OCI-LY7 (cell line): ENCODE data around the gene CDRT15L2. TPM values are rescaled to one million over a fixed set of nuclear protein-coding genes. Genes with fewer than 3 reads are reported as not detected.
"Not testable (repeated sequence)": the region's sequence is repeated elsewhere in the genome, so short reads cannot be mapped to it uniquely, and the experiment has no call there.

Experiments used
- BruUV-seq: library from RNA; stranded (reverse); fragments of 400-500 nt; replicated peaks from 2 replicates; lab custom pipeline; 2021; lab: Mats Ljungman, UMichigan
- CTCF ChIA-PET: fragments of 300-600 bp; sonication (Branson Sonifier 250); formaldehyde crosslinking; loops from one replicate; lab custom pipeline; 2022; ENCODE audit warnings: antibody characterized with exemption; ENCODE audit not compliant: unreplicated experiment; lab: Charles Lee
- POLR2A ChIA-PET: fragments of 300-600 bp; sonication (Branson Sonifier 250); formaldehyde crosslinking; loops from one replicate; lab custom pipeline; 2022; ENCODE audit warnings: antibody characterized with exemption; lab: Charles Lee
- DNase-seq: peaks from one replicate; pipeline ENCODE4 v3.0.0-alpha.2; 2015; ENCODE audit warnings: low spot score
- H2AFZ ChIP-seq: fragments of 200-600 bp; sonication (generic), shearing (Covaris generic); 2 replicates; pipeline ENCODE4 v1.6.1; 2014; ENCODE audit warnings: mild to moderate bottlenecking, antibody characterized with exemption, low read length, moderate library complexity
- H3K27ac ChIP-seq: fragments of 200-600 bp; sonication (generic); 2 replicates; pipeline ENCODE4 v1.5.1; 2014; ENCODE audit warnings: mixed run types, low read depth, mild to moderate bottlenecking, moderate library complexity, low read length, inconsistent platforms; ENCODE audit not compliant: poor library complexity, severe bottlenecking
- H3K36me3 ChIP-seq: fragments of 200-600 bp; sonication (generic); 2 replicates; pipeline ENCODE4 v1.6.1; 2014; ENCODE audit warnings: mild to moderate bottlenecking, antibody characterized with exemption, low read length, moderate library complexity, mixed read lengths; ENCODE audit not compliant: insufficient read depth
- H3K4me1 ChIP-seq: fragments of 200-600 bp; sonication (generic); 2 replicates; pipeline ENCODE4 v1.5.1; 2014; ENCODE audit warnings: mild to moderate bottlenecking, low read length; ENCODE audit not compliant: insufficient read depth, poor library complexity, severe bottlenecking
- H3K4me2 ChIP-seq: fragments of 200-600 bp; sonication (generic); 2 replicates; pipeline ENCODE4 v1.6.1; 2014; ENCODE audit warnings: mild to moderate bottlenecking, low read length
- H3K4me3 ChIP-seq: fragments of 200-600 bp; sonication (generic); 2 replicates; pipeline ENCODE4 v1.5.1; 2014; ENCODE audit warnings: mild to moderate bottlenecking, low read depth, low read length; ENCODE audit not compliant: poor library complexity, severe bottlenecking
- H3K79me2 ChIP-seq: fragments of 200-600 bp; sonication (generic); 2 replicates; pipeline ENCODE4 v1.6.1; 2016; ENCODE audit warnings: low read depth, mild to moderate bottlenecking, low read length, moderate library complexity, mixed read lengths; ENCODE audit not compliant: insufficient read depth
- H3K9me2 ChIP-seq: fragments of 200-600 bp; sonication (generic); 2 replicates; pipeline ENCODE4 v1.6.1; 2016; ENCODE audit warnings: mild to moderate bottlenecking, low read length, mixed read lengths; ENCODE audit not compliant: insufficient read depth
- H3K9me3 ChIP-seq: fragments of 200-600 bp; sonication (generic); 2 replicates; pipeline ENCODE4 v1.6.1; 2014; ENCODE audit warnings: mild to moderate bottlenecking, mixed run types, low read length, mixed read lengths
- H4K20me1 ChIP-seq: fragments of 200-600 bp; sonication (generic); 2 replicates; pipeline ENCODE4 v1.6.1; 2014; ENCODE audit warnings: mild to moderate bottlenecking, antibody characterized with exemption, low read length, moderate library complexity, mixed read lengths; ENCODE audit not compliant: insufficient read depth
- CTCF ChIP-seq: fragments of 200-600 bp; sonication (generic); conservative IDR thresholded peaks from 2 replicates; pipeline ENCODE4 v1.5.1; 2014; ENCODE audit warnings: mild to moderate bottlenecking, antibody characterized with exemption, low read length, moderate library complexity, mixed read lengths
- EZH2phosphoT487 ChIP-seq: fragments of 200-600 bp; sonication (generic); IDR thresholded peaks from 2 replicates; pipeline ENCODE4 v1.6.1; 2018; ENCODE audit warnings: low read depth, borderline replicate concordance, mild to moderate bottlenecking, mixed run types, antibody characterized with exemption, low read length, moderate library complexity, mixed read lengths
- intact Hi-C: fragments of 100-400 bp; cut with micrococcal nuclease; formaldehyde crosslinking; loops from one replicate; pipeline ENCODE4 v1.10.0; 2022; ENCODE audit not compliant: unreplicated experiment
- total RNA-seq, 2 experiments: library from RNA; depleted of rRNA in 1 of 2; stranded (reverse); fragments of >200 nt in 1 of 2; shearing (Covaris generic) in 1 of 2; gene quantifications; 2 replicates each; pipeline ENCODE4 v1.2.3, GENCODE V29; 2014 to 2022

Gene CDRT15L2
- total RNA-seq, 2 experiments from 2014 or later: not detected

GRCh38 chr17:20558096-20558495 is 21.4 kb upstream of the CDRT15L2 start:
- BruUV-seq, H3K4me3 ChIP-seq, H3K27ac ChIP-seq, H3K79me2 ChIP-seq, H3K4me2 ChIP-seq, H3K9me2 ChIP-seq, H3K9me3 ChIP-seq, CTCF ChIA-PET, H3K4me1 ChIP-seq, H3K36me3 ChIP-seq, POLR2A ChIA-PET, H2AFZ ChIP-seq, H4K20me1 ChIP-seq, intact Hi-C loops, DNase-seq: not testable (repeated sequence)

- intact Hi-C loops, H4K20me1 ChIP-seq, H3K27ac ChIP-seq, H3K4me1 ChIP-seq, POLR2A ChIA-PET, H3K4me3 ChIP-seq, H3K79me2 ChIP-seq, H3K9me3 ChIP-seq, DNase-seq, H3K9me2 ChIP-seq, H3K36me3 ChIP-seq, BruUV-seq, H2AFZ ChIP-seq, CTCF ChIA-PET, H3K4me2 ChIP-seq: not testable (repeated sequence)
Measured at GRCh38 chr17:20559018-20559417, 20.5 kb upstream of the CDRT15L2 start.

GRCh38 chr17:20562587-20562986 is 16.9 kb upstream of the CDRT15L2 start:
- H2AFZ ChIP-seq: no peak overlapping the region
- ChIA-PET POLR2A (no interaction called here), CTCF (no interaction called here)
- no peak overlapping the region for H3K27ac ChIP-seq
- H3K4me1 ChIP-seq: no peaks in the 10 kb centered on the region
- no peaks in the 10 kb centered on the region for H4K20me1 ChIP-seq
- no peak for DNase-seq
- BruUV-seq: no TSS peak
- H3K36me3 ChIP-seq: no peaks in the 10 kb centered on the region
- H3K9me3 ChIP-seq: no peaks in the 10 kb centered on the region
- H3K9me2 ChIP-seq: no peaks in the 10 kb centered on the region
- H3K4me2 ChIP-seq: no peak overlapping the region
- H3K79me2 ChIP-seq: no peaks in the 10 kb centered on the region
- TF ChIP-seq CTCF (no peak), EZH2phosphoT487 (no peak)
- H3K4me3 ChIP-seq: no peak overlapping the region
- intact Hi-C loops: no loop called here

GRCh38 chr17:20565245-20565644 is 14.3 kb upstream of the CDRT15L2 start:
- CTCF ChIA-PET, DNase-seq, BruUV-seq: not testable (repeated sequence)

More at GRCh38 chr17:20565245-20565644, 14.3 kb upstream of the CDRT15L2 start:
- H3K79me2 ChIP-seq, H4K20me1 ChIP-seq, H3K4me2 ChIP-seq, H3K9me2 ChIP-seq, H3K4me3 ChIP-seq, H3K9me3 ChIP-seq, H3K4me1 ChIP-seq, intact Hi-C loops, H3K27ac ChIP-seq, POLR2A ChIA-PET, H3K36me3 ChIP-seq, H2AFZ ChIP-seq: not testable (repeated sequence)
